ENCODE results near the gene TSSK6.

Gene TSSK6

GRCh38 chr19:19532806-19533701 is 17.7 kb upstream of the TSSK6 start:
- ChIA-PET CTCF (interaction anchor here (0.7 to 14.9 kb wide), 30 partner anchors 7 to 519 kb away, joined by 3 to 251 read pairs (median 4); partner anchors contain the start of genes GMIP and ZNF682), POLR2A (no interaction called here)
- DNase-seq (ENCODE audit: extremely low spot score): no peak
- no peak for TF ChIP-seq CTCF (IDR thresholded peaks at IDR 0.05; ENCODE audit: control extremely low read depth, extremely low read depth, low read depth, missing control alignments)

- TF ChIP-seq CTCF (IDR thresholded peaks at IDR 0.05; ENCODE audit: control extremely low read depth, extremely low read depth, low read depth, missing control alignments): peak; percentile 93
- CTCF ChIA-PET: interaction anchor here (0.7 to 14.9 kb wide), 37 partner anchors 8 to 520 kb away, joined by 3 to 251 read pairs (median 4); partner anchors contain the start of genes GMIP and ZNF682
- POLR2A ChIA-PET: interaction anchor here (0.6 kb wide), 1 partner anchor 1318 kb away, joined by 7 read pairs; no protein-coding TSS in a partner anchor
- DNase-seq (ENCODE audit: extremely low spot score): peak; percentile 86
Observed at GRCh38 chr19:19531951-19532805, 16.8 kb upstream of the TSSK6 start.

GRCh38 chr19:19530889-19531288 is 15.5 kb upstream of the TSSK6 start:
- ChIA-PET POLR2A (interaction anchor here (0.6 kb wide), 1 partner anchor 97 kb away, joined by 4 read pairs; no protein-coding TSS in a partner anchor), CTCF (interaction anchor here (0.7 to 14.9 kb wide), 7 partner anchors 9 to 245 kb away, joined by 3 to 251 read pairs (median 6); partner anchors contain the start of gene GMIP)
- DNase-seq (ENCODE audit: extremely low spot score): no peak
- no peak for TF ChIP-seq CTCF (IDR thresholded peaks at IDR 0.05; ENCODE audit: control extremely low read depth, extremely low read depth, low read depth, missing control alignments)

GRCh38 chr19:19530423-19530804 is 15.1 kb upstream of the TSSK6 start:
- TF ChIP-seq CTCF (IDR thresholded peaks at IDR 0.05; ENCODE audit: control extremely low read depth, extremely low read depth, low read depth, missing control alignments): no peak
- ChIA-PET POLR2A (no interaction called here), CTCF (interaction anchor here (0.7 to 14.9 kb wide), 6 partner anchors 10 to 246 kb away, joined by 3 to 251 read pairs (median 10); partner anchors contain the start of gene GMIP)
- DNase-seq (ENCODE audit: extremely low spot score): no peak

GRCh38 chr19:19529783-19530422 is 14.6 kb upstream of the TSSK6 start:
- DNase-seq (ENCODE audit: extremely low spot score): no peak
- CTCF ChIA-PET: interaction anchor here (0.7 to 14.9 kb wide), 8 partner anchors 10 to 246 kb away, joined by 3 to 251 read pairs (median 4); partner anchors contain the start of gene GMIP
- POLR2A ChIA-PET: no interaction called here
- TF ChIP-seq CTCF (IDR thresholded peaks at IDR 0.05; ENCODE audit: control extremely low read depth, extremely low read depth, low read depth, missing control alignments): no peak
